H1 (cell line): ENCODE results near the gene SEMA3F. TPM values are rescaled to one million over a fixed set of nuclear protein-coding genes. Genes with fewer than 3 reads are reported as not detected.

Experiments
- CTCF ChIA-PET: fragments of 300-600 bp; sonication (Branson Sonifier 250); formaldehyde crosslinking; loops from one replicate; lab custom pipeline; 2021; ENCODE audit not compliant: partially characterized antibody; lab: Charles Lee
- POLR2A ChIA-PET: fragments of 300-600 bp; sonication (Branson Sonifier 250); formaldehyde crosslinking; loops from one replicate; lab custom pipeline; 2021; ENCODE audit warnings: inconsistent platforms; ENCODE audit not compliant: partially characterized antibody; lab: Charles Lee
- DNase-seq, 2 experiments: peaks; one replicate each; pipeline versions ENCODE4 v3.0.0 to v3.0.0-alpha.2; 2010 to 2022; ENCODE audit warnings: low spot score in 2 of 2, low read depth in 1 of 2, mixed read lengths in 1 of 2
- FAIRE-seq: peaks from 2 replicates; lab custom pipeline; 2011; peaks lifted over from hg19 to GRCh38; lab: Jason Lieb, UNC
- H2AFZ ChIP-seq: 2 replicates; pipeline ENCODE4 v1.8.1; 2012; ENCODE audit warnings: low read length, inconsistent platforms
- H2AK5ac ChIP-seq: 2 replicates; pipeline ENCODE4 v1.6.1; 2013; ENCODE audit warnings: low read depth, low read length
- H2BK120ac ChIP-seq: replicated peaks from 2 replicates; pipeline ENCODE3; 2013; ENCODE audit warnings: low read depth, low read length, inconsistent platforms
- H2BK12ac ChIP-seq: 2 replicates; pipeline ENCODE4 v1.6.1; 2013; ENCODE audit warnings: low read depth, low read length
- H2BK15ac ChIP-seq: 2 replicates; pipeline ENCODE4 v1.6.1; 2013; ENCODE audit warnings: low read length
- H2BK20ac ChIP-seq: 2 replicates; pipeline ENCODE4 v1.6.1; 2013; ENCODE audit warnings: low read length
- H2BK5ac ChIP-seq: 2 replicates; pipeline ENCODE4 v1.6.1; 2013; ENCODE audit warnings: low read depth, low read length
- H3K14ac ChIP-seq: 2 replicates; pipeline ENCODE4 v1.6.1; 2013; ENCODE audit warnings: inconsistent platforms; ENCODE audit not compliant: insufficient read length
- H3K18ac ChIP-seq: 2 replicates; pipeline ENCODE4 v1.6.1; 2013; ENCODE audit warnings: low read length; ENCODE audit errors: extremely low read depth
- H3K23ac ChIP-seq: 2 replicates; pipeline ENCODE4 v1.6.1; 2013; ENCODE audit warnings: inconsistent platforms; ENCODE audit not compliant: insufficient read length
- H3K23me2 ChIP-seq: 2 replicates; pipeline ENCODE4 v1.6.1; 2013; ENCODE audit warnings: low read depth, low read length
- H3K27ac ChIP-seq: 2 replicates; pipeline ENCODE4 v1.6.1; 2011; ENCODE audit warnings: low read depth, low read length, inconsistent platforms
- H3K27me3 ChIP-seq, 4 experiments: replicated peaks in 1 of 4; 1 replicate in 1 of 4; 2 replicates in 3 of 4; pipeline versions ENCODE4 v1.6.1 to v1.8.1; 2011 to 2013; ENCODE audit warnings: low read length in 3 of 4, mild to moderate bottlenecking in 3 of 4, inconsistent platforms in 2 of 4, mixed read lengths in 2 of 4, moderate library complexity in 1 of 4; ENCODE audit not compliant: control insufficient read depth in 3 of 4, insufficient read depth in 3 of 4; ENCODE audit errors: extremely low read depth in 1 of 4
- H3K36me3 ChIP-seq, 4 experiments: 2 replicates each; pipeline versions ENCODE4 v1.6.1 to v1.8.1; 2011 to 2013; ENCODE audit warnings: mild to moderate bottlenecking in 4 of 4, low read length in 3 of 4, moderate library complexity in 2 of 4, control low read depth in 1 of 4, inconsistent platforms in 1 of 4; ENCODE audit not compliant: insufficient read depth in 4 of 4, control insufficient read depth in 2 of 4
- H3K4ac ChIP-seq: replicated peaks from 2 replicates; pipeline ENCODE3; 2013; ENCODE audit warnings: low read length, low read depth, mixed read lengths, inconsistent platforms; ENCODE audit not compliant: insufficient read length
- H3K4me1 ChIP-seq, 4 experiments: replicated peaks in 1 of 4; 1 replicate in 1 of 4; 2 replicates in 3 of 4; pipeline versions ENCODE4 v1.6.1 to v1.8.1; 2011 to 2013; ENCODE audit warnings: low read length in 3 of 4, inconsistent platforms in 2 of 4, mixed read lengths in 1 of 4; ENCODE audit not compliant: insufficient read depth in 4 of 4, control insufficient read depth in 3 of 4
- H3K4me2 ChIP-seq, 2 experiments: 2 replicates each; pipeline versions ENCODE4 v1.6.1 to v1.8.1; 2011 to 2013; ENCODE audit warnings: low read depth in 2 of 2, low read length in 2 of 2, control low read depth in 1 of 2, inconsistent platforms in 1 of 2, mild to moderate bottlenecking in 1 of 2; ENCODE audit not compliant: insufficient read depth in 1 of 2
- H3K4me3 ChIP-seq, 4 experiments: fragments of 200-600, 300-600 bp in 1 of 4; sonication (generic), shearing (Covaris generic), sonication (Bioruptor Twin) in 1 of 4; 2 replicates each; pipeline versions ENCODE4 v1.5.1 to v1.8.1; 2011 to 2016; ENCODE audit warnings: low read length in 4 of 4, low read depth in 3 of 4, control low read depth in 2 of 4, inconsistent platforms in 2 of 4, mild to moderate bottlenecking in 2 of 4, mixed read lengths in 1 of 4, moderate library complexity in 1 of 4; ENCODE audit not compliant: insufficient read depth in 2 of 4; ENCODE audit errors: extremely low read depth in 1 of 4
- H3K56ac ChIP-seq: replicated peaks from 2 replicates; pipeline ENCODE3; 2013; ENCODE audit warnings: low read depth, mild to moderate bottlenecking, mixed read lengths, low read length, inconsistent platforms; ENCODE audit not compliant: insufficient read length
- H3K79me1 ChIP-seq: 2 replicates; pipeline ENCODE4 v1.6.1; 2013; ENCODE audit warnings: low read depth, low read length, control low read depth
- H3K79me2 ChIP-seq, 2 experiments: 2 replicates each; pipeline versions ENCODE4 v1.6.1 to v1.8.1; 2012 to 2013; ENCODE audit warnings: low read length in 2 of 2, mild to moderate bottlenecking in 2 of 2, inconsistent platforms in 1 of 2; ENCODE audit not compliant: insufficient read depth in 2 of 2, control insufficient read depth in 1 of 2
- H3K9ac ChIP-seq, 4 experiments: replicated peaks in 1 of 4; 1 replicate in 1 of 4; 2 replicates in 3 of 4; pipeline versions ENCODE4 v1.6.1 to v1.8.1; 2011 to 2013; ENCODE audit warnings: low read depth in 3 of 4, low read length in 3 of 4, control low read depth in 2 of 4, mild to moderate bottlenecking in 2 of 4, moderate library complexity in 2 of 4, inconsistent platforms in 1 of 4; ENCODE audit errors: extremely low read depth in 1 of 4
- H3K9me3 ChIP-seq, 2 experiments: 2 replicates each; pipeline versions ENCODE4 v1.6.1 to v1.8.1; 2012 to 2013; ENCODE audit warnings: mild to moderate bottlenecking in 2 of 2, moderate library complexity in 2 of 2, control low read depth in 1 of 2, inconsistent platforms in 1 of 2, low read depth in 1 of 2, low read length in 1 of 2, mixed read lengths in 1 of 2; ENCODE audit not compliant: insufficient read depth in 2 of 2
- H4K20me1 ChIP-seq, 2 experiments: replicated peaks in 1 of 2; 2 replicates each; pipeline versions ENCODE3 to v1.8.1; 2011 to 2013; ENCODE audit warnings: inconsistent platforms in 2 of 2, low read length in 2 of 2, mild to moderate bottlenecking in 1 of 2; ENCODE audit not compliant: insufficient read depth in 2 of 2, control insufficient read depth in 1 of 2
- H4K5ac ChIP-seq: 2 replicates; pipeline ENCODE4 v1.6.1; 2013; ENCODE audit warnings: low read length, low read depth, mixed read lengths, inconsistent platforms; ENCODE audit not compliant: insufficient read length
- H4K8ac ChIP-seq: 2 replicates; pipeline ENCODE4 v1.8.0; 2013; ENCODE audit warnings: mild to moderate bottlenecking, moderate library complexity, low read length, inconsistent platforms; ENCODE audit not compliant: insufficient read depth; ENCODE audit errors: extremely low read depth
- H4K91ac ChIP-seq: replicated peaks from 2 replicates; pipeline ENCODE3; 2013; ENCODE audit warnings: low read length, mixed read lengths, inconsistent platforms; ENCODE audit not compliant: insufficient read length
- CEBPB ChIP-seq: IDR thresholded peaks from 2 replicates; pipeline ENCODE4 v1.6.1; 2012; ENCODE audit warnings: low read depth, low read length
- POU5F1 ChIP-seq: IDR thresholded peaks from 2 replicates; pipeline ENCODE4 v1.6.1; 2011; ENCODE audit warnings: low read depth, mild to moderate bottlenecking, low read length, moderate library complexity
- TAF1 ChIP-seq: IDR thresholded peaks from 2 replicates; pipeline ENCODE4 v1.6.1; 2011; ENCODE audit warnings: mild to moderate bottlenecking, low read depth, low read length
- TEAD4 ChIP-seq: IDR thresholded peaks from 2 replicates; pipeline ENCODE4 v1.6.1; 2012; ENCODE audit warnings: low read depth, low read length, inconsistent platforms, mixed read lengths
- WGBS, 2 experiments: shearing (Covaris generic) in 1 of 2; methylation state at CpG; one replicate each; pipeline versions ENCODE4 v1.1.6 to v1.1.7; 2013 to 2015; ENCODE audit warnings: low lambda C conversion rate in 2 of 2, mixed read lengths in 2 of 2, inconsistent platforms in 1 of 2, low coverage in 1 of 2, missing lambda C conversion rate in 1 of 2; ENCODE audit not compliant: insufficient replicate concordance in 2 of 2, insufficient coverage in 1 of 2, insufficient read length in 1 of 2; ENCODE audit errors: extremely low coverage in 1 of 2, missing lambda C conversion rate in 1 of 2; 5-methylcytosine and 5-hydroxymethylcytosine counted together
- polyA plus RNA-seq, 7 experiments: library from polyadenylated mRNA; depleted of rRNA in 3 of 7; stranded (reverse) in 5 of 7; unstranded in 2 of 7; fragments of >200 nt in 5 of 7; fragments of 200-250 nt in 2 of 7; gene quantifications; 1 replicate in 5 of 7; 2 replicates in 1 of 7; 4 replicates in 1 of 7; pipeline versions ENCODE4 v1.2.1 to v1.2.3, GENCODE V29; 2011 to 2013; ENCODE audit warnings: missing spikeins in 2 of 7, mixed read lengths in 2 of 7
- total RNA-seq: library from RNA; stranded (reverse); fragmentation: NEBNext Ultra II Directional; extraction: Animal tissue kit (Norgen Biotek cat#: 25700); gene quantifications from 2 replicates; pipeline ENCODE4 v1.2.1, GENCODE V29; 2021

The SEMA3F gene
- total and polyA plus RNA-seq, 2 of the 8 experiments (the other 6 are each of a cell fraction or from before 2014, with no cell fraction given): 20.3 to 37.0 TPM

DNA sequence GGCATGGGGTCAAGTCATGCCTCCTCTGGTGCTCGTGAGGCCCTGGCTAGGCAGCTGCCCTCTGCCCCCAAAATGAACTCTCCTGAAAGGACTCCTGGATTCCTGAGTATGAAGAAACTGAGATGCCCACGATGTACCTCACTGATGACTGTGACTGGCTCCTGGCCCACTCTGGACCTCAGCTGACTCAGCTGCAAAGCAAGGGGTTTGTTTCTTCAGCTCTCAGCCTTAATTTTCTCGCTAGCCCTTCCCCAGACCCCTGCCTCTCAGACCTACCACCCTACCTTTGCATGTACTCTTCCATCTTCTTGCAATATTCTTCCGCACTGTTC lies 75.6 kb downstream of the SEMA3F start:
- H4K5ac ChIP-seq: no peak overlapping the region
- no peak overlapping the region for H2BK5ac ChIP-seq
- no peaks in the 10 kb centered on the region for H3K36me3 ChIP-seq
- H2BK15ac ChIP-seq: no peak overlapping the region
- H3K23ac ChIP-seq: no peak overlapping the region
- no peak overlapping the region for H2BK120ac ChIP-seq
- no peak overlapping the region for H3K56ac ChIP-seq
- 94% methylated on average over 4 of the region's 4 CpGs; no CpG with 5 or more reads in 1 of the 2 experiments for WGBS, 2 experiments
- H3K9me3 ChIP-seq: no peaks in the 10 kb centered on the region
- no peaks in the 10 kb centered on the region for H3K79me1 ChIP-seq
- no peak overlapping the region for H4K8ac ChIP-seq
- H2BK20ac ChIP-seq: no peak overlapping the region
- H2BK12ac ChIP-seq: no peak overlapping the region
- H3K18ac ChIP-seq: no peak overlapping the region
- H3K4me1 ChIP-seq: peaks cover 0 to 20% (median 8%) of the 10 kb centered on the region in 4 experiments; a peak in 6 of 7 replicates
- H3K4me3 ChIP-seq: no peak overlapping the region
- no peak overlapping the region for H2AFZ ChIP-seq
- H3K14ac ChIP-seq: no peak overlapping the region
- H4K20me1 ChIP-seq: peaks cover 0 to 3% of the 10 kb centered on the region in 2 experiments
- no peak overlapping the region for H4K91ac ChIP-seq
- no peak overlapping the region for H3K4ac ChIP-seq
- H3K23me2 ChIP-seq: peaks cover 13% of the 10 kb centered on the region; the same call in 1 of the 2 replicates
- DNase-seq (no peak), FAIRE-seq (no peak)
- peaks cover 0 to 3% (median 1%) of the 10 kb centered on the region in 4 experiments; a peak in 4 of 7 replicates for H3K27me3 ChIP-seq
- ChIA-PET POLR2A (interaction anchor here (0.8 to 6.5 kb wide), 6 partner anchors 9 to 36 kb away, joined by 3 to 41 read pairs (median 4); no protein-coding TSS in a partner anchor), CTCF (interaction anchor here (0.8 to 48.1 kb wide), 7 partner anchors 9 to 110 kb away, joined by 3 to 2149 read pairs (median 52); partner anchors contain the start of genes GNAI2, GNAT1, LSMEM2 and SEMA3B)
- H2AK5ac ChIP-seq: no peak overlapping the region
- no peak overlapping the region for H3K27ac ChIP-seq
- H3K9ac ChIP-seq: no peak overlapping the region
- H3K79me2 ChIP-seq: no peaks in the 10 kb centered on the region
- H3K4me2 ChIP-seq: no peak overlapping the region
- no peak for TF ChIP-seq TEAD4
- no peak for TF ChIP-seq TAF1
- no peak for TF ChIP-seq POU5F1
- TF ChIP-seq CEBPB: no peak
